ENCODE data around the gene PNPLA7. TPM values are rescaled to one million over a fixed set of nuclear protein-coding genes. Genes with fewer than 3 reads are reported as not detected.

Gene PNPLA7
- total RNA-seq, 4 donors from 2014 or later, result 0.26 to 25.7 (median 3.4) TPM

DNA sequence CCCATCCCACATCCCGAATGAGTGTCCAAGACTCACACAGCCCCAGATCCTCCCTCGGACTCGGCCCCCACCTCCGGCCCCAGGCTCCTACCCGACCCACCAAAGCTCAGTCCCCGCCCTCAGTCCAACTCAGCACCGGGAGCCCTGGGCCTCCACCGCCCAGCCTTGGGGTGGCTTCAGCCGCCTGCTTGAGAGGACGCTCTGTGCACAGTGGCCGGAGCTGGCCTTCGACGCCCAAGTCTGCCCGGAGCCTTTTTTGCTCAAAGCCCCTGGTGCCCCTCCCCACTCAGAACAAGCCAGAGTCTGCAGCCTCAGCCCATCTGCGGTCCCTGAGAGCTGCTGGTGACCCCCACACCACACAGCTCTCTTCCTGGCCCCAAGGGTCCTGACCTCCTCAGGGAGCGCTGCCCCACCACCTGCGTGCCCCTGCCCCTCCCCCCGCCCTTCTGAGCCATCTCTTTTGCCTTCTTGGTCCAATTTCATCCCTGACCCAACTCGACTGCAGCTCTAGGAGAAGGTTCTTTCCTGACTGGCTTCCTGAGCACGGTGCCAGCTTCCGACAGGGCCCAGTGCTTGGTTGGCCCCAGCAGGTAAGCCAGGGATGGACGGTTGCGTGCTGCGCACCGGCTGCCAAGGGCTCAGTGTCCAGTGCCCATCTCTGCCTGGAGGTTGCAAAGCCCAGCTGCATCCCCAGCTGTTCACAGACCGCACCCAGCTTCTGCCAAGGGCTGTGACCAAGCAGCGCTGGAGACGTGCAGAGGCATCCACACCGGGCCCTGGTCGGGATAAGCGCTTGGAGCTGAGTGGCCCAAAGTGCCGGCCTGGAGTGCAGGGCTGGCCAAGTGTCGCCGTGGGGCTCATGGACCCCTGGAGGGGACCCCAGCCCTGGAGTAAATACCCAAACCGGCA, 63.4 kb downstream of the PNPLA7 start:
- H3K9me3 ChIP-seq, result no peaks in the 10 kb centered on the region
- no peaks in the 10 kb centered on the region for H3K4me1 ChIP-seq
- no peaks in the 10 kb centered on the region for H3K27me3 ChIP-seq
- H3K36me3 ChIP-seq, result no peaks in the 10 kb centered on the region
- intact Hi-C loops (cut with DNase I; ENCODE audit: low total_unique reads), result no loop called here
- TF ChIP-seq CTCF (IDR thresholded peaks at IDR 0.05) (no peak), POLR2A (IDR thresholded peaks at IDR 0.05) (no peak)
- H3K27ac ChIP-seq, result no peak overlapping the region
- no peak for DNase-seq
- no peak overlapping the region for H3K4me3 ChIP-seq

DNA sequence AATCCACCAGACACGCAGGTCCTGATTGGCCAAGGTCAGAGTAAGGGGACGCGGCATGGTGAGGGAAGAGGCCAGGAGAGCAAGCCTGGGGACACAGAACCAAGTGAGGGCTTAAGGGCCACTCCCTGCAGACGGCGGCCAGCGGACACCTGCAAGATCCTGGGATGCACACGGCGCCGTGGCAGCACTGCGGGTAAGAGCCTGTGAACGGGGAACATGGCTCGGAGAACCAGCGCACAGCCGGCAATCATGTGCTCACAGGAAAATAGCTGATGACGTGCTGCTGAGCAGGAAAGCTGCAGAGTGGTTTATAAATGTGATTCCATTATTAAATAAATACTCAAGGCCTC, 64.1 kb downstream of the PNPLA7 start:
- H3K4me3 ChIP-seq, result no peak overlapping the region
- intact Hi-C loops (cut with DNase I; ENCODE audit: low total_unique reads), result no loop called here
- TF ChIP-seq CTCF (IDR thresholded peaks at IDR 0.05) (no peak), POLR2A (IDR thresholded peaks at IDR 0.05) (no peak)
- no peaks in the 10 kb centered on the region for H3K27me3 ChIP-seq
- H3K36me3 ChIP-seq, result no peaks in the 10 kb centered on the region
- DNase-seq, result no peak
- H3K4me1 ChIP-seq, result no peaks in the 10 kb centered on the region
- no peaks in the 10 kb centered on the region for H3K9me3 ChIP-seq
- no peak overlapping the region for H3K27ac ChIP-seq

- no peak overlapping the region for H3K4me3 ChIP-seq
- no peak for DNase-seq
- intact Hi-C loops (cut with DNase I; ENCODE audit: low total_unique reads), result no loop called here
- no peaks in the 10 kb centered on the region for H3K9me3 ChIP-seq
- no peaks in the 10 kb centered on the region for H3K4me1 ChIP-seq
- TF ChIP-seq POLR2A (IDR thresholded peaks at IDR 0.05), result no peak
- no peak for TF ChIP-seq CTCF (IDR thresholded peaks at IDR 0.05)
- no peaks in the 10 kb centered on the region for H3K36me3 ChIP-seq
- no peak overlapping the region for H3K27ac ChIP-seq
- no peaks in the 10 kb centered on the region for H3K27me3 ChIP-seq
Observed at GRCh38 chr9:137485343-137486140, 64.7 kb downstream of the PNPLA7 start.

DNA sequence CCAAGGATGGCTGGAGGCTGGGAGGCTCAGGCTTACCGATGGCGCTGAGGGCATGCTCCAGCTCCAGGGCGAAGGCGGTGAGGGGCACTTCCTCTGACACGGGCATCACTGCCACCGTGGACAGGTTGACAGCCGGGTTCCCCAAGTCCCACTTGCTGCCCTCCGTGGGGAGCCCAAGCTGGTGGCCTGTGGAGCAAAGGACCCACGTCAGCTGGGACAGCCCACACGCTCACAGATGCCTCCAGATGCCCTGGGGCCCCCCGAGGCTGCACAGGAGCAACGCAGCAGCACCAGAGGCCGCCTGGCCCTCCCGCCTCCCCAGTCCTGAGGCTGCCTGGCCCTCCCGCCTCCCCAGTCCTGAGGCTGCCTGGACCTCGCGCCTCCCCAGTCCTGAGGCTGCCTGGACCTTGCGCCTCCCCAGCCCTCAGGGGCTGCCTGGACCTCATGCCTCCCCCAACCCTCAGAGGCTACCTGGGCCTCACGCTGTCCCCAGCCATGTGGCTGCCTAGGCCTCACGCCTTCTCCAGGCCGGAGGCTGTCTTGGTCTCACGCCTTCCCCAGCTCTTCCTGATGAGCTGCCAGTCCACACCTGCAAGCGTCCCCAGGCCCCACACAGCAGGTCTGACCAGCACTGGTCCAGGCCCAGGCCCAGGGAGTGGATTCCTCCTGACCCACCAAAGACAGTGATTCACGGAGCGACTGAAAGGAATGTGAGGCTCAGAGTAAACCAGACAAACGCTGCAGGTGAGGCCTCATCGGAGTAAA, 65.5 kb downstream of the PNPLA7 start:
- no peak overlapping the region for H3K4me3 ChIP-seq
- no peaks in the 10 kb centered on the region for H3K9me3 ChIP-seq
- H3K36me3 ChIP-seq, result no peaks in the 10 kb centered on the region
- no peaks in the 10 kb centered on the region for H3K27me3 ChIP-seq
- H3K4me1 ChIP-seq, result no peaks in the 10 kb centered on the region
- DNase-seq, result no peak
- H3K27ac ChIP-seq, result no peak overlapping the region
- TF ChIP-seq POLR2A (IDR thresholded peaks at IDR 0.05) (no peak), CTCF (IDR thresholded peaks at IDR 0.05) (no peak)
- intact Hi-C loops (cut with DNase I; ENCODE audit: low total_unique reads), result no loop called here
